ENCODE data around the gene ZMIZ1.

- no peak for TF ChIP-seq EZH2phosphoT487 (IDR thresholded peaks at IDR 0.05; ENCODE audit: borderline replicate concordance)
- TF ChIP-seq, protein P1, sequence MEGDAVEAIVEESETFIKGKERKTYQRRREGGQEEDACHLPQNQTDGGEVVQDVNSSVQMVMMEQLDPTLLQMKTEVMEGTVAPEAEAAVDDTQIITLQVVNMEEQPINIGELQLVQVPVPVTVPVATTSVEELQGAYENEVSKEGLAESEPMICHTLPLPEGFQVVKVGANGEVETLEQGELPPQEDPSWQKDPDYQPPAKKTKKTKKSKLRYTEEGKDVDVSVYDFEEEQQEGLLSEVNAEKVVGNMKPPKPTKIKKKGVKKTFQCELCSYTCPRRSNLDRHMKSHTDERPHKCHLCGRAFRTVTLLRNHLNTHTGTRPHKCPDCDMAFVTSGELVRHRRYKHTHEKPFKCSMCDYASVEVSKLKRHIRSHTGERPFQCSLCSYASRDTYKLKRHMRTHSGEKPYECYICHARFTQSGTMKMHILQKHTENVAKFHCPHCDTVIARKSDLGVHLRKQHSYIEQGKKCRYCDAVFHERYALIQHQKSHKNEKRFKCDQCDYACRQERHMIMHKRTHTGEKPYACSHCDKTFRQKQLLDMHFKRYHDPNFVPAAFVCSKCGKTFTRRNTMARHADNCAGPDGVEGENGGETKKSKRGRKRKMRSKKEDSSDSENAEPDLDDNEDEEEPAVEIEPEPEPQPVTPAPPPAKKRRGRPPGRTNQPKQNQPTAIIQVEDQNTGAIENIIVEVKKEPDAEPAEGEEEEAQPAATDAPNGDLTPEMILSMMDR (conservative IDR thresholded peaks at IDR 0.05; ENCODE audit: low read length), result no peak
These were observed 54.8 kb downstream of the ZMIZ1 start for GRCh38 chr10:79123547-79123963.

Data from Loucy (cell line).